ENCODE measurements around the gene CDKN2AIPNL.
"Not testable (repeated sequence)": the region's sequence is repeated elsewhere in the genome, so short reads cannot be mapped to it uniquely, and the experiment has no call there.

The CDKN2AIPNL gene

GRCh38 chr5:134438721-134439123 is 27.0 kb upstream of the CDKN2AIPNL start:
- no peak for DNase-seq

GRCh38 chr5:134437847-134438581 is 26.3 kb upstream of the CDKN2AIPNL start:
- peak in 4 of 51 donors; percentile 19 to 29 (median 25) for DNase-seq

GRCh38 chr5:134437340-134437846 is 25.7 kb upstream of the CDKN2AIPNL start:
- DNase-seq, result no peak

GRCh38 chr5:134436523-134437339 is 25.1 kb upstream of the CDKN2AIPNL start:
- DNase-seq, result peak in 21 of 51 donors; percentile 3 to 59 (median 34)

DNA sequence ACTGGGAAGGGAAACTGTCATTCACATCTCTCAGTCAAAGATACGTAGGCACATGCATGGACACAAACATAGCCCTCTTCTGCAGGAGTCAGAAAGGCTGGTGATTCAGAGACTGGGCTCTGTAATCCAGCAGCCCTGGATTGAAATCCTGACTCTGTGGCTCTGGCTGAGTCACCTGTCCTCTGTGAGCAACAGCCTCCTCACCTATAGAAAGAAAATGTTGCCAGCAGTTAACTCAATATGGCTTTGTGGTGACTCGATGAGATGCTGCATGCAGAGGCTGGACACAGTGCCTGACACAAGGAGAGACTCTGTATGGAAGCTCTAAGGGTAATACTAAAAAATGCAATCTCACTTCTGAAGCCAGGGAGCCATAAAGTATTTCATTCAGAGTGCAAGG is 23.9 kb upstream of the CDKN2AIPNL start:
- DNase-seq, result peak in 1 of 51 donors; percentile 24

DNA sequence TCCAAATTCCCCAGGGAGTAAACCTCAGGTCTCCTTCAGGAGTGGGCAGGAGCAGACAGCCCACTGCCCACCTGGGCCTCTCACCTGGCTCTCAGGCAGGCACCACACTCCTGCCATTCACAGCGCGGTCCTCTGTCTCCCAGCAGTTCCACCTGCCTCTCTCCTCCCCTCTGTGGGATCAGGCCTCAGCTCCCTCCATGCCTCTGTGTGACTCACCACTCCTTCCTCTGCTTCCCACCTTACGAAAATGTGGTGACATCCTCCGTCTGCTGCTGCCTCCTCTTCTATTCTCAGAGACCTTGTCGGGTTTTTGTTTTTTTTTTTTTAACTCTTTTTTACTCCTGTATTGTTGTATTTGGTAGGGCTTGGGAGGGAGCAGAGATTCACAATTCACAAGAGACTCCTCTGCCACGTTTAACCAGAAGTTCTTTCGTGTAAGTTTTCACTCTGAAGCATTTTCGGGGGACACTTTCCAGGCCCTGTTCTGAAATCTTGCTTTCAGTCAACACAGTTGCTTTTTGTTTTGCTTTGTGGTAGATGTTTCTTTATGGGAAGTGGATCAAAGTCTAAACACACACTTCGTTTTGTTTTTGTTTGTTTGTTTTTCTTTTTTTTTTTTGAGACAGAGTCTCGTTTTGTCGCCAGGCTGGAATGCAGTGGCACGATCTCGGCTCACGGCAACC is 21.1 kb upstream of the CDKN2AIPNL start:
- peak in 2 of 51 donors; percentile 10 to 37 for DNase-seq

DNA sequence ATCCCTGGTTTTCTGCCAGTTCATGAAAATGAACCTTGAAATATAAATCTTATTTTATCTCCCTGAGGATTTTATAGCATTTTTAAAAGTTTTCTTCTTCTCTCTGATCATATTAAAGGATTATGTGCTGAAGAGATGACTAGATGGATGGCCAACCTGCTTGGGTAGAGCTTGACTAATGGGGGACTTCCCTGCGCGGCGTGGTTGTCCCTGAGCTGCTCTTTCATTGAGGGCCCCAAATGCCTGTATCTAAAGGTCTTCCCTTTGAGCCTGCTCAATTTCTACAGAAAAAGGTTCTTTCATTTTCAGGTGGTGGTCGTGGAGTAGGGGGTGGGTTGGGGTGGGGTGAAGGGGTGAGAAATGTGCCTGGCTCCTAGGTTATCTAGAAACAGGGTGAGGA is 20.5 kb upstream of the CDKN2AIPNL start:
- DNase-seq, result no peak

DNA sequence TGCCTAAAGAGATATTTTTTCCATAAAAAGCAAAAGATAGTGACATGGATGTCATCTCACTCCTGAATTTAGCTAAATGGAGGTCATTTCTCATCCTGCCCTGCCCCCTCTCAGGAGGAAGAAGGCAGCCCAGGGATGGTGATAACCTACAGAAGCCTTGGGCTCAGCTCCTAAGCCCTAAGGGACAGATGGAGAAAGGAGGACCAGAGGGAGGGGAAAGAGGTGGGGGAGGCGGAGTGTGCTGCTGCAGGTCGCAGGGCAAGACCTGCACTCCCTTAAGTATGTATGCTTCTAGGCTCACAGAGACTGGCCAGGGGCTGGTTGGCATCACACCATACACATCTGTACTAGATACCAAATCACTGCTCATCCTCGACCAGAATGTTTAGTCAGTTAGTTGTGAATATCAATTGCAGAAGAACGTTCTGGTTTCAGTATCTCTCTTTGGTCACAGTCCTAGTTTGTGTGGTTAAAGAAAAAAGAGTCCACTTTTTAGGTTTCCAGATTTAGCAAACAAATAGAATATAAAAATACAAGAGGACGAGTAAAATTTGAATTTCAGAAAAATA is 18.4 kb upstream of the CDKN2AIPNL start:
- no peak for DNase-seq

DNA sequence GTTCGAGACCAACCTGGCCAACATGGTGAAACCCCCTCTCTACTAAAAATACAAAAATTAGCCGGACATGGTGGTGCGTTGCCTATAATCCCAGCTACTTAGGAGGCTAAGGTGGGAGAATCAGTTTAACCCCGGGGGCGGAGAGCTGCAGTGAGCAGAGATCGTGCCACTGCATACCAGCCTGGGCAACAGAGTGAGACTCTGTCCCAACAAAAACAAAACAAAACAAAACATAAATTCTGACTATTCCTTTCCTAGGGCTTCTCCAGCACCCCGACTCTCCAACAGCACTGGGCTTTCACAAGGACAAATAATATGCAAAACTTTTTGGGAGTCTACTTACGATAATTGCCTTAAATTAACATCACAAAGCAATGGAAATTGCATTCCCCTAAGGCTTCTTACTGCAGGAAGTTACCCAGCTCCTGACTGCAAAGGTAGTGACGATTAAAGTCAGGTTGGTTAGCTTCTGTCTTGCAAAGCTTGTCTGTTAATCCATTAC is 15.9 kb upstream of the CDKN2AIPNL start:
- no peak for DNase-seq

DNA sequence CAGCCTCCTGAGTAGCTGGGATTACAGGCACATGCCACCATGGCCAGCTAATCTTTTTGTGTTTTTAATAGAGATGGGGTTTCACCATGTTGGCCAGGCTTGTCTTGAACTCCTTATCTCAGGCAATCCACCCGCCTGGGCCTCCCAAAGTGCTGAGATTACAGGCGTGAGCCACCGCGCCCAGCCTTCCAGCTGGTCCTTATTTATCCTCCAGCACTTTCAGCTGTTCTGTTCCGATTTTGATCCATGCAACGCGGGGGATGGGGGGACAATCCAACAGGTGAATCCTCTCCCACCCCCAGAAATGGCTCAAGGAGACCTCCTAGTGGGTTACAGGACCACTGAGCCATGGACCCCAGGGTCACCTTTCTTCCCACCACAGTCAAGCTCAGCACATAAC is 14.7 kb upstream of the CDKN2AIPNL start:
- no peak for DNase-seq

DNA sequence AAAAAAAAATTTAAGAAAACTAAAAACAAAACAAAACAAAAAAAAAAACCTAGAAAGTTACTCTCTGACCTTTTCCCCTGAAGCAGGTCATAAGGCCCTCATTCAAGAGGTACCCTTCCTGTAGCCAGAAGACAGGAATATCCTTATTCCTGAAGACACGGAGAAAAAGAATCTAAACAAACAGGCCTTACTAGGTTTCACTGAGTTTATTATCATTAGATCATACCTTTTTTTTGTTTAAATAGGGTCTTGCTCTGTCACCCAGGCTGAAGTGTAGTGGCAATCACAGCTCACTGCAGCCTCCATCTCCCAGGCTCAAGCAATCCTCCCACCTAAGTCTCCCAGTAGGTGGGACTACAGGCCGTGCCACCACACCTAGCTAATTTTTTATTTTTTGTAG is 11.7 kb upstream of the CDKN2AIPNL start:
- DNase-seq, result no peak

- no peak for DNase-seq
Measured at GRCh38 chr5:134422791-134423365, 11.2 kb upstream of the CDKN2AIPNL start.

GRCh38 chr5:134421038-134421437 is 9.4 kb upstream of the CDKN2AIPNL start:
- DNase-seq, result not testable (repeated sequence)

- no peak for DNase-seq
Measured at GRCh38 chr5:134420343-134420742, 8.7 kb upstream of the CDKN2AIPNL start.

GRCh38 chr5:134418958-134419357 is 7.3 kb upstream of the CDKN2AIPNL start:
- no peak for DNase-seq

DNA sequence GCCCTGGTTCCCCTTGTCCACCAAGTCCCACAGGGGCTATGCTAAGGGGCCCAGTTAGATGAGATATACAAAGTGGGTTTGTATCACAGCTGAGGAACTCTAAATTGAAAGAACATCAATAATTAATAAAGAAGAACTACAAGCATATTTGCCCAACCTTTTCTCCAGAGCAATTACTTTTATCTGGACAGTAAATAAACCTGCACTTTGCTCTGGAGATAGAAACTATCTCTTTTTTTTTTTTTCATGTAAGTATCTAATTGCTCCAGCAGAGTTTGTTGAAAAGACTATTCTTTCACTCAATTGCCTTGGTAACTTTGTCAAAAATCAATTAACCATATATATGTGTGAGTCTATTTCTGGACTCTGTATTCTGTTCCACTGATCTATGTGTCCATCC is 6.0 kb upstream of the CDKN2AIPNL start:
- DNase-seq, result no peak

GRCh38 chr5:134413046-134413445 is 1.4 kb upstream of the CDKN2AIPNL start:
- no peak for DNase-seq

- no peak for DNase-seq
Measured at GRCh38 chr5:134411228-134411545, 494 bp downstream of the CDKN2AIPNL start.

DNA sequence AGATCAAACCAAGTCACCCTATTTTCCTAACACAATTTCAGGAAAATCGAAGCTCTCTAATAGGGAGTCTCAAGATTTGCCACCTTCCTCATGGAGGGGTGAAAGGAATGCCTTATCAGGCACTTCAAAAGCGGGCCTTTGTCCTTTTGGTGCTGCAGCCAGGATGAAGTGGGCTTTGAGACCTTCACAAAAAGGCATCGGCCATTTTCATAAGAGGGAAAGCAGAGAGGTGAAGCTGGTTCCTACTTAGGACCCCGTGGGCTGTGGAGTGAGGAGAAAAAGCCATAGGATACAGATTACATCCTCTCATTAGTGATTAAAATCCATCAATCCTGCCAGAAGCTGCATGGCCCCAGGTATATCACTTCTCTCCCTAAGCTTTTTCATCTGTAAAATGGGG is 859 bp downstream of the CDKN2AIPNL start:
- no peak for DNase-seq

DNA sequence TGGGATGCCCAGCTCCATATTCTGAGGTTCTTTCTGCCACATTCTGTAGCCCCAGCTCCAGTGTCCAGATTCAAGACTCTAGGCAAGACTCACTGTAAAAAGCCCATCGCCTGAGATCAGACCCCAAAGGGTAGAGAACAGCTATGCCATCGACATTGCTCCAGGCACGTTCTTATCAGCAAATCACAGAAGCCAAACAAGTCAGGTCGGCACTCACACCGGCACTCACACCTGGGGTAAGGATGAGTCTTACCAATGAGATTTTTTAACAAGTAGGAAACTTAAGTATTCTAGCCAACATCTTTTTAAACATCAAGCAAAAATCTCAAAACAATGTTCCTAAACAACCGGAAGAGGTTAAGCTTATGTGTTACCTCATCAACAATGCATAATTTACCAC is 2.4 kb downstream of the CDKN2AIPNL start:
- DNase-seq, result no peak

- DNase-seq, result peak in 1 of 51 donors; percentile 1
Measured at GRCh38 chr5:134406390-134406789, 5.3 kb downstream of the CDKN2AIPNL start.

Data from hypothalamus (tissue), 51 donors.